ENCODE measurements around the gene GPR183.
A peak's percentile ranks its signal among the peaks of the same experiment; 100 is the strongest.
"Not testable (repeated sequence)": the region's sequence is repeated elsewhere in the genome, so short reads cannot be mapped to it uniquely, and the experiment has no call there.

GPR183 gene

DNA sequence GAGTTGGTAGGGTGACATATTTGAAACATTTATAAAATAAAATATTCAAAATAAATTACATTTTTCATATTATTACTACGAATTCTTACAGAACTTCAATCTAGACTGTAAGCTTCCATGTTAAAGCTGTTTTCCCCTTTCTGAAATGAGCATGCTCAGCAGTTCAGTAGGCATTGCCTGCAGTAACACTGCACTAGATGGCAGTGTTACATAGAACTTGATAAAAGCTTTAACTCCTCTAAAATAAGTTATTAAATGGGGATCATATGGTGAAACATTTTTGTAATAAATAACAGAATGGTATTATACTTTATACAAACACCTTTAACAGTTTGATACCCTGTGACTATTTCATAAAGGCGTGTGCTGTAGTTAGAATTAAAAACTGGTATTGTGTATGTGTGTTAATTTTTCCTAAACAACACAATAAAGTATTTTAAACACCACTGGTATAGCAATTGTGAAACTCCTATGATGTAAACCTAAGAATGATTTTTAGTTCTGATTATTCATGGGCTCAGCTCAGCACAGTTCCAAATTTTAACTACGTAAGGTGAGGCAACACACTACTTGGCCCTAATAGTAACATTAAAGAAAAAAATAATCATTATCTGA is 37.5 kb downstream of the GPR183 start:
- DNase-seq (ENCODE audit: low read depth, low spot score): peak; percentile 68

DNA sequence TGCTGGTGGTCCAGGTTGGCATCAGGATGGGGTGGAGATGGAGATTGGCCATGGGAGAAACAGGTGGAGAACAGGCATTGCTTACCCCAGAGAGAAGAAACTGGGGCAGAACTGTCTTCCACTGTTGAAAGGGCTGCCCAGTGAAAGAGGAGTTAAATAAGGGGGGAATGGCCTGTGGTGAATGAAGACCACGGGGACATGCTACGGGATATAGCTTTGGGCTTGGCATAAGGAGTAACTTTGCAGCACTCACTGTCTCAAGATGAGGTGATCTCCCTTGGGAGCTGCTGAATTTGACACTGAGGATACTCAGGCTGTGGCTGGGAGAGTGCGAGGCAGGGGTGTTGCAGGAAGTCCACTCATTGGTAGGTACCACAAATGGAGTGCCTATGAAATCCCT is 38.4 kb downstream of the GPR183 start:
- DNase-seq (ENCODE audit: low read depth, low spot score): no peak

DNA sequence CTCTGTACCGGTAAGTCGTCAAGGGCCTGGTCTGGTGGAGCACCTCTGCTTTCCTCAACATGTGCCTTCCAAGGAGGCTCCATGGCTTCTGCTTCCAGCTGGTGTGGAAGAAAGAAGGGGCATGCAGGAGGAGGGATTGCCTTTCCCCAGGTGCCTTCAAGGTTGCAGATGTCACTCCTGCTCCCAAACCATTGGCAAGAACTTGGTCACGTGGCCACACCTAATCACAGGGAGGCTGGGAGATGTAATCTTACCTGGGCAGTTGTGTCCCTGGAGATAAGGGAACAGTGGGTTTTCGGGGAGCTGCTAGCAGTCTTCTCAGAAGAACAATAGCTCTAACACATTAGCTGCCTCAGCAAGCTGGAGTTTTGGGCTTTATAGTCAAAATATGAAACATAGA is 39.3 kb downstream of the GPR183 start:
- no peak for DNase-seq (ENCODE audit: low read depth, low spot score)

DNA sequence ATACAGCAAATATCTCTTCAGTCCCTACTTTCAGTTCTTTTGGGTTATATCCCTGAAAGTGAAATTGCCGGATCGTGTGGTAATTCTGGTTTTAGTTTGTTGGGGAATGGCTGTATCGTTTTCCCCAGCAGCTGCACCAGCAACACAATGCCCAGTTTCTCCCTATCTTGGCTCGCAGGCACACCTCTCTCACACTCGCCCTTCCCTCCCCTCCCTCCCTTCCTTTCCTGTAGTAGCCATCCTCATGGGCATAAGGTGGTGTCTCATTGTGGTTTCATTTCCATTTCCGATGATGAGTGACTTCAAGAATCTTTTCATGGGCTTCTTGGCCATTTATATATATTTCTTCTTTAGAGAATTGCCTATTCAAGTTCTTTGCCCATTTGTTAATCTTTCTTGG is 40.4 kb downstream of the GPR183 start:
- no peak for DNase-seq (ENCODE audit: low read depth, low spot score)

DNA sequence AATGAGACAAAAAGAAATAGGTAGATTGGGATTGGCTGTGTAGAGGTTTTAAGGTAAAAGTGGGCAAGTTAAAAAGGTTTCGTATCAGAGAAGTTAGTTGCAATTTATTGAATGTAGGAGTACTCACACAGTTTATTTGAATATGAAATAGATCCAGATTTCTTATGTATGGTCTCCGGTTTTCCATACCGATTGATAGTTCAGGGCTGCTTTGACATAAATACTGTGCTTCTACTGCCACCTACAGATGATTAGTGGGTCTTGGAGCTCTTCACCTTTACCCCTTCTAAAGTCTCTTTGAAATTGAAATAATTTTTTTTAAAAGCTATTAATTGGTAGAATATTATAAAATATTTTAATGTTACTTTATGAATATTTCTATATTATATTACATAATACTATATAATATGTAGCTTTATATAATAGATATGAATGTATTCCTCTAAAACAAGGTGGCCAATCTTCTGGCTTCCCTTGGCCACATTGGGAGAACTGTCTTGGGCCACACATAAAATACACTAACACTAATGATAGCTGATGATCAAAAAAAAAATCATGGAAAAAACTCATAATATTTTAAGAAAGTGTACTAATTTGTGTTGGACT is 41.3 kb downstream of the GPR183 start:
- peak; percentile 68 for DNase-seq (ENCODE audit: low read depth, low spot score)

DNA sequence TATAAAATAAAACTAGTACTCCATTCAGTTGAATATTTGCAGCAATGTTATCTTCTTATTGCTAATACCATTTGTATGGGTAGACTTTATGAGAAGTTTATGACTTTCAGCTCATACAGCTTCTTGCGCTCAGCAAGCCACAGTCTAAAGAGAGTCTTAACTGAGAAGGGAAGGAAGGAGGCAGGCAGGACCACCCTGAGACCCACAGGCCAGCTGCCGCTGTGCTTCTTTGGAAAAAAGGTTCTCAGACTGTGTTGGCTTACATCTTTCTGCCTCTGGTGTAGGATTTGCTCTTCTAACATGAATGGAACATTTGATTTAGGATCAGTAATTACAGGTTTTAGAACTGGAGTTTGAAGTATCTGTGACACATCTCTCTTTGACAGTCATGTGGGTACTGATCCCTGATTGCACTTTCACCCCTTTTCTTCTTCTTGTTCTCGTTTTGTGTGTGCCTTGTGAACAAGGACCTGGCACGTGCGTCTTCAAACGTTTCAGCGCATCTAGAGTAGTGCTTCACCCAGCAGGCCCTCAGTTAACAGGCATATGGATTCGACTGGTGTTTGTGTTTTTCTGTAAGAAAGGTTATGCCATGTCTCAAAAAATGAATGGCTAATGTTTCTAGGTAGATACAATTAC is 41.9 kb downstream of the GPR183 start:
- no peak for DNase-seq (ENCODE audit: low read depth, low spot score)

DNA sequence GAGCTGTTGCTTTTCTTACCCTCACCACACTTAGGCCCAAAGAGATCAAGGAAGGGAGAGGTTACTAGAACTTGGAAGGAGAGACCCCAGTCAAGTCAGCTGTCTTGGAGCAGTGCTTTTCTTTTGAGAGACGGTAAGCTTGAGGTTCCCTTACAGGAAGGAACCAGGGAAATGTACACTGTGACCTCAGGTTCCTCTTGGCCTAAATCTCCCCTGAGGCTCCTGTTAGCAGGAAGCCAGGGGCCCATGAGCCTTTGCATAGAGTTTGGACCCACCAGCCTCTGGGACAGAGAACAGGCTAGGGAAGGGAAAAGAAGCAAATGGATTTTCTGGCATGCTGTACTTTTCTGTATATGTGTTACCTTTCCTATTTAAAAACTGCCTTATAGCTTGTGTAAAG is 43.1 kb downstream of the GPR183 start:
- no peak for DNase-seq (ENCODE audit: low read depth, low spot score)

DNA sequence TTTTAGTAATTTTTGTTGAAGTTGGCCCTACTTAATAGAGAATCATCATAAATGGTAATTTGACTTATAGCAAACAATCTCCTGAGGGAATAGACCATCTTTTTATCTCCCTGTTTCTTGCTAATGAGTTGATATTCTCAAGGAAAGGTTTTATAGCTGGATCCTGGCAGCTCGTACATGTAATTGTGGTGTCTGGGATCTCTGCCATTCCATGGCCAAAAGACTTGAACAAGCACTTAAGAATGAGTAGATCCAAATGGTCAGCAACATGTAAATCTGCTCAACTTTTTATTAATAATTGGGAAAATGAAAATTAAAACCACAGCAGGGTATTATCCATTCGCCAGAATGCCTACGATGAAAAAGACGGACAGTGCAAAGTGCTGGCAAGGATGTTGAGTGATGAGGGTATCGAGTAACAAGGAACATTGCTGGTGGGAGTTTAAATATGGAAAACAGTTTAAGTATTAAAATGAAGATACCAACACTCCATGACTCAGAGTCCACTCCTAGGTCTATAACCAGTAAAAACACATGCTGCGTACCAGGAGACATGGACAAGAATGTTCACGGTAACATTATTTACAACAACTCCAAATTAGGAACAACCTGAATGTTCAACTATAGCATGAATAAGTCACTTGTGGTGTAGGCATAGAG is 43.9 kb downstream of the GPR183 start:
- no peak for DNase-seq (ENCODE audit: low read depth, low spot score)

DNA sequence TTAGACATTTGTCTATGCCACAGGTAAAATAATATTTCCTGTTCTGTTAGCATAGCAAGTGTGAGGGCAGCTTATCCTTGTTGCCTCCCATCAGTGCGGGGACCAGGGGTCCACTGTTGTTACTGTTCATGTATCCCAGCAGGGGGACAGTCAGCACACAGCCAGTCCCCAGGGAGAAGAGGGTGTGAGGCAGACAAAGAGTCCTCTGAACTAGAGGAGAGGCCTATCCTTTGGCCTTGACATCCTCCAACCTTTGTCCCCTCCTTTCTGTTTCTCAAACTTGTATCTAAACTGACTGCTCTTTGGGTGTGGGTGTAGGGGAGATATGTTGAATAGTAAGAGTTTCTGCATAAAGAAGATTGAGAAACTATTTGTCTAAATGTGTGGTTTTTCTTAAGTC is 46.1 kb downstream of the GPR183 start:
- DNase-seq (ENCODE audit: low read depth, low spot score): no peak

DNA sequence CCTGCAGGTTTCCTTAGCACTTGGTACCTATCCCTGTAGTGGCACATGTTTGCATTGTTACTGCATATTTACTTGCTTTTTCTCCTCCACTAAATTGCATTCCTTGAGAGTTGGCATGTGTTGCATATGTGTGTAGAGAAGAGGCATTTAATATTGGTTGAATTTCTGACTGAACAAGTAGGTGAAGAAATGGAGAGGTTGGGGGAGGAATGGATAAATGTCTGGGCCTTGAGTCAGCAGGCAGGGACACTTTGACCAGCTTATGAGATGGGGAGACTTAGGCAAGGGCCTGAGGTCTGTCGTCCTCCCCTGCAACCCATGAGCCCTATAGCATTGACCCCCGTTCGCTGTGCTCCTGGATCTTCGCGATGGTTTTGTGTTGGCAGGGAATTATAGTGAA is 47.0 kb downstream of the GPR183 start:
- DNase-seq (ENCODE audit: low read depth, low spot score): peak; percentile 13

DNA sequence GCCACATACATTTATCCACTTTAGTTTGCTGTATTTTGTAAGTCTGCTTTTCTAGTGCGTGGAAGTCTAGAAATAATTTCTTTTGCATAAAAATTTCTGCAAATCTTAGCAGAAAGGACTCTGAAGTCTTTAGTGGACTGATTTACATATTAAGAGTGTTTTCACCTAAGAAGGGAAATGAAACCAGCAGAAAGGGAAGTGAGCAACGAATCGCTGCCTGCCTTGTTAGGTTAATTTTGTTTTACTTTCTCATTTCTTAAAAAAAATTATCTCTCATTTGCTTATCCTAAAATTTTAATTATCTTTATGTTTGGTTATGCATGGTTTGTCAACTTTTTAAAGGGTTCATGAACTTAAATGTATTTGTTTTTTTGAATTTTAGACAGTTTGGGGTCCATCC is 48.3 kb downstream of the GPR183 start:
- DNase-seq (ENCODE audit: low read depth, low spot score): no peak

DNA sequence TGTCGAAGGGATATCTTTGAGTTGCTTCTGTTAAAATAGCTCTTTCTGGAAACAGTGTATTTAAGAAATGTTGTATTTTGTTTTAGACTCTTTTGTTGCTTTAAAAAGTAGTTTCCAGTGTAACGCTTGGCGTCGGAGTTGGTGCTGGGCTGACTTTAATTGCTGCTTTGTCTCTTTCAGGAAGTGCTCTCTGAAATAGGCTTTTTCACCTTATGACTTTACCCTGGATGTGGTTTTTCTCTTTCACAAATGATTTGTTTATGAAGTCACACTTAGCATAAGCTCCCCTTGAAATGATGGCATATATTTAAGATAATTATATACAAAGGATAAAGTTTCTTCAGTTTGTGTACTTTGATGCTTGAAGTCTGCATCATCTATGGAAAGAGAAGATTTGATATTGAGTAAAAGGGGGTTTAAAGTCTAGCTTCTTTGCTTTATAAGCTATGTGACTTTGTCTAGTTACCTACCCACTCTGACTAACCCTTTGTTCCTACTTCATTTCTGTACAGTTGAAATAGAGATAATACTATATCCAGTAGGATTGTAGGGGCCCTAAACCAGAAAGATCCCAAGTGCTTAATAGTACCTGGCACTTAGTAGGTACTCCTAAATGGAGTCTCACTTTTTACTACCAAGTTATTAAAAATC is 48.9 kb downstream of the GPR183 start, which contains the start of gene GPR18:
TSS of gene GPR18 (minus strand) at position 170 of the 651 bp plus-strand sequence. CDS start 2,507 bp downstream, outside the sequence.
- DNase-seq (ENCODE audit: low read depth, low spot score): no peak

DNA sequence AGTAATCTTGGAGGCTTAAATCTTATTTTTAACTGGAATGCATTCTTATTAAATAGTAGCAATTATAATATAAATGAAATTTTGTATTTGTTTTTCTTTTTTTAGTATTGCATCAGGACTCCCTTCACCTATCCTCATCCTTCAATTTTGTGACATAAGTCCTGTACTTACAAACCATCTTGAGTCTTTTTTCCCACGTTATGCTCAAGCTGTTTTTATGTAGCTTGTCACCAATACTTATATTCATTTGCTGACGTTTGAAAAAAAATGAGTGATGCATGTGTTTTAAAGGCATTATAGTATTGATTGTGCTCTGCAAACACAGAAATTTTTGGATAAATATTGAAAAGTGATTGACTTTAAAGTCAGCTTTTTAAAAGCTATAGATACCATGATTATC is 49.9 kb downstream of the GPR183 start:
- DNase-seq (ENCODE audit: low read depth, low spot score): no peak

DNA sequence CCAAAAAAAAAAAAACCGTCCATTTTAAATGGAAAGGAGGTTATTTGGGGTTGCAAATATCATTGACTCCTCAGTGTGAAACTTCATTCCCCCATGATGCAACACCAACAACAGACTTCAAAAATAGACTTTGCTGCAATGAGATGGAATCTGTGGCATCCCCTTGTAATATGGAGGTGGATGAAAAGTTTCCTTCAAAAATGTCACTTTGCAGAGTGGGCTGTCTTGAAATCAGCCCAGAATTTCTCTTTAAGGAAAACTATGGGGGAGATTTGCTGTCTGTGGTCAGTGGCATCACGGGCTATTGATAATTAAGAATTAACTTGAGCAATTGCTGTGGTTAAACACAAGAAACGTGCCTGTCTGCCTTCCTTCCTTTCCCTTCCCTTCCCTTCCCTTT is 50.5 kb downstream of the GPR183 start:
- peak; percentile 52 for DNase-seq (ENCODE audit: low read depth, low spot score)

DNA sequence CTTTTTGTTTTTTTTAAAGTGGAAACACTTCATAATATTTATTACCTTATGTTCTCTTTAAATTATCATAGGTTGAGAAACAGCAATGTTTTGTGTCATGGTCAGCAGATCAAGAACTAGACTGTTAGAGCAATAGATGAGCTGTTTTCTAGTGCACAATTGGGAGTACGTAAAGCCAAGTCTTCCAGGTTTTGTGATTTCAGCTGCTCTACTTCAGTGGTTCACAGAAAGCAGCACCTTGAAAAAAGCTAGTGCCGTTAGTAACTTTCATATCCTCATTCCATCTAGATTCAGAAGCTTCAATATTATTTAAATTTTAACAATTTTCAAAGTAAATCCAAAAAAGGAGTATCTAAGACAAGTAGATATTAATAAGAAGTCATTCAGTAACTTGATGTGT is 50.9 kb downstream of the GPR183 start:
- no peak for DNase-seq (ENCODE audit: low read depth, low spot score)

DNA sequence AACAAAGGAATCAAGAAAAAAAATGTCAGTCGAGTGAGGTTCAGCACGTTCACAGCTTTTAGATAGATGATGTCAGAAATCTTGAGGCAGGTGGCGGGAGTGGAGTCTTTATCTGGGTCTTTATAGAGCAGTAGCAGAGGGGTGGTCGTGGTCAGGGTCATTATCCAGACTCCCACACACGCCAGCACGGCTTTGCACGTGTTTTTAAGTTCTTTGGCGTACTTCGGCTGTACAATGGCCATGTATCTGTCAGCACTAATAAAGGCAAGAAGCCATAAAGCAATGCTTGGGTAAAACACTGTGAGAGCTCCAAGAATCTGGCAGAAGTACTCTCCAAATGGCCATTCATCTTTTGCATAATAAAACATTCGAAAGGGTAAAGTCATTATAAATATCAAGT is 51.9 kb downstream of the GPR183 start:
- DNase-seq (ENCODE audit: low read depth, low spot score): no peak

DNA sequence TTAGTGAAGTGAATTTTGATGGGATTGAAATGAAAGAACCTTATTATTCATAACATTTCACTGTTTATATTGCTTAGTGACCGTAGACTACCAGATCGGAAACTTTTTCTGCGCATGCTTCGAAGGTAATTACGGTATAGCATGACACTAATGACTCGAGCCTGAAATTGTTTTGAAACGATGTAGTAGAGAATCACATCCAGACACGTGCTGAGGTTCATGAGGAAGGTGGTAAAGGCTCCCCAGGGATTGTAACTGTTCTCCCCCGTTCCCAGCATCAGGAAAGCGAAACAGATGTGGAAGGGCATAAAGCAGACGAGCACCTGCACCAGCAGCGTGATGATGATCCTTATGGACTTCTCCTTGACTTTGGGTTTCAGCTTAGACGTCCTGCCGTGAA is 52.4 kb downstream of the GPR183 start:
- DNase-seq (ENCODE audit: low read depth, low spot score): no peak

DNA sequence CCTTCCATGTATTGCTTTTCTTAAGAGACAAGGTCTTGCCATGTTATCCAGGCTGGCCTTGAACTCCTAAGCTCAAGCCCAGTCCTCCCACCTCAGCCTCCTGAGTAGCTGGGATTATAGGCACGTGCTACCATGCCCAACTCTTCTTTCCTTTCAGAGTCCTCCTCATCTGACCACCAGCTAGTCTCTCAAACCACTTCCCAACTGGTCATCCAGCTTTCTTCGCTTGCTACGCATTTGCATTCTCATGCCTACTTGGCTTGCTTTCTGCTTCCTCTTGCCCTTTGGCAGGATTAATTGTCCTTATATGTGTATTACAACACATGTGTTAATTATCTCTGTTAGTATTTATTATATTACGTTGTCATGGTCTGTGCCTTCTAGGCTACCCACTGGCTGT is 55.3 kb downstream of the GPR183 start:
- no peak for DNase-seq (ENCODE audit: low read depth, low spot score)

DNA sequence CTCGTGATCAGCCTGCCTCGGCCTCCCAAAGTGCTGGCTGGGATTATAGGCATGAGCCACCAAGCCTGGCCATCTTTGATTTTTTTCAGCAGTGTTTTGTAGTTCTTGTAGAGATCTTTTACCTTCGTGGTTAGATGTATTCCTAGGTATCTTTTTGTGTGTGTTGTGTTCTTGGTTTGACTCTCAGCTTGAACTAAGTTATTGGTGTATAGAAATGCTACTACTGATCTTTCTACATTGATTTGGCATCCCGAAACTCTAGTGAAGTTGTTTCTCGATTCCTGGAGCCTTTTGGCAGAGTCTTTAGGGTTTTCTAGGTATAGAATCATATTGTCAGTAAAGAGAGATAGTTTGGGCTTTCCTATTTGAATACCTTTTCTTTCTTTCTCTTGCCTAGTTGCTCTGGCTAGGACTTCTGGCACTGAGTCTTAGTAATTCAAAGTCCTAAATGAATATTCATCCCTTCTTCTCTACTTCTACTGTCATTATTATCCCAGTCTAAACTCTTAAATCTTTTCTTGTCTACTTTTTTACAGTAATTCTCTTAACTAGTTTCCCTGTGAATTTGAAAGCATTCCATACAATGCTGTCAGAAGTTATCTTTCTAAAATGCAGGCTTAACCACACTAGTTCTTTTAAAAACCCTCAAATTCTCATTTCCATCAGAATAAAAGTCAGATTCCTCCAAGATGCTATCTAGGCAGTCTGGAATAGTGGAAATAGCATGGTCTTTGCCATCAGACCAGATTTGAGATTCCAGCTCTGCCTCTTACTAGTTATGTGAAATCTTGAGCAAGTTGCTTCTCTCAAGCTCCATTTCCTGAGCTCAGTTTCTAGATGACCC is 56.0 kb downstream of the GPR183 start:
- DNase-seq (ENCODE audit: low read depth, low spot score): peak; percentile 60

DNA sequence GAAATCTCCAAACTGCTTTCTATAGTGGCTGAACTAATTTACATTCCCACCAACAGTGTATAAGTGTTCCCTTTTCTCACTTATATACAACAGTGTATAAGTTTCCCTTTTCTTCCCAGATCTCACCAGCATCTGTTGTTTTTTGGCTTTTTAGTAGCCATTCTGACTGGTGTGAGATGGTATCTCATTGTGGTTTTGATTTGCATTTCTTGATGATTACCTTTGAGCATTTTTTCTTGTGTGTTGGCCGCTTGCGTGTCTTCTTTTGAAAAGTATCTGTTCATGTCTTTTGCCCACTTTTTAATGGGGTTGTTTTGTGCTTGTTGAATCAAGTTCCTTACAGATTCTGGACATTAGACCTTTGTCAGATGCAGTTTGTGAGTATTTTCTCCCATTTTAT is 57.6 kb downstream of the GPR183 start:
- DNase-seq (ENCODE audit: low read depth, low spot score): not testable (repeated sequence)

DNA sequence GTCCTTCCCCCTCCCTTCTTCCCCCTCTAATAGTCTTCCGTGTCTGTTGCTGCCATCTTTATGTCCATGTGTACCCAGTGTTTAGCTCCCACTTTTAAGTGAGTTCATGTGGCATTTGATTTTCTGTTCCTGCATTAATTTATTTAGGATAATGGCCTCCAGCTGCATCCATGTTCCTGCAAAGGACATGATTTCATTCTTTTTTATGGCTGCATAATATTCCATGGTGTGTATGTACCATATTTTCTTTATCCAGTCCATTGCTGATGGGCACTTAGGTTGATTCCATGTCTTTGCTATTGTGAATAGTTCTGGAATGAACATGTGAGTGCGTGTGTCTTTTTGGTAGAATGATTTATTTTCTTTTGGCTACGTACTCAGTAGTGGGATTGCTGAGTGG is 58.0 kb downstream of the GPR183 start:
- DNase-seq (ENCODE audit: low read depth, low spot score): not testable (repeated sequence)
